Measurements from ENCODE around the gene KIAA1328. TPM values are rescaled to one million over a fixed set of nuclear protein-coding genes. Genes with fewer than 3 reads are reported as not detected.

The KIAA1328 gene
- total and polyA plus RNA-seq, 8 donors = 8.4 to 27.6 (median 22.9) TPM

DNA sequence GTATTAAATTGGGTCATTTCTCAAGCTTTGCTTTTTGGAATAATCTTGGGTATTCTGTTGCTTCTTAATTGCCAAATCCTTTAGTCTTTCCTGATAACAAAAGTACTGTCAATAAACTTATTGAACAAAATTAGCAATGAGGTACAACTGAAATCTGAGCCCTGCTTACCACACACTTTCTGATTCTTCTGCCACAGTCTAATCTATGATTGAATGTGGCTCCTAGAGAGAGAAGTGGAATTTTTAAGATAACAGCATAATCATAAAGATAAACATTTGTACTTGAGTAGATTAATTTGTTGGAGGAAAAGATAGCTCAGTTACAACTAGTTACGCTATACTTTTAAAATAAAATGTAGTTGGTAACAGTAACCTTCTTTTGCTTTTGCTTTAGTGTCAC lies 381.9 kb downstream of the KIAA1328 start:
- no peaks in the 10 kb centered on the region for H3K27me3 ChIP-seq
- DNase-seq = no peak
- intact Hi-C loops (cut with DNase I) = no loop called here
- no peak overlapping the region for H3K4me3 ChIP-seq
- no peak for ATAC-seq
- H3K36me3 ChIP-seq = no peaks in the 10 kb centered on the region
- no peak overlapping the region for H3K27ac ChIP-seq
- TF ChIP-seq, protein P1, sequence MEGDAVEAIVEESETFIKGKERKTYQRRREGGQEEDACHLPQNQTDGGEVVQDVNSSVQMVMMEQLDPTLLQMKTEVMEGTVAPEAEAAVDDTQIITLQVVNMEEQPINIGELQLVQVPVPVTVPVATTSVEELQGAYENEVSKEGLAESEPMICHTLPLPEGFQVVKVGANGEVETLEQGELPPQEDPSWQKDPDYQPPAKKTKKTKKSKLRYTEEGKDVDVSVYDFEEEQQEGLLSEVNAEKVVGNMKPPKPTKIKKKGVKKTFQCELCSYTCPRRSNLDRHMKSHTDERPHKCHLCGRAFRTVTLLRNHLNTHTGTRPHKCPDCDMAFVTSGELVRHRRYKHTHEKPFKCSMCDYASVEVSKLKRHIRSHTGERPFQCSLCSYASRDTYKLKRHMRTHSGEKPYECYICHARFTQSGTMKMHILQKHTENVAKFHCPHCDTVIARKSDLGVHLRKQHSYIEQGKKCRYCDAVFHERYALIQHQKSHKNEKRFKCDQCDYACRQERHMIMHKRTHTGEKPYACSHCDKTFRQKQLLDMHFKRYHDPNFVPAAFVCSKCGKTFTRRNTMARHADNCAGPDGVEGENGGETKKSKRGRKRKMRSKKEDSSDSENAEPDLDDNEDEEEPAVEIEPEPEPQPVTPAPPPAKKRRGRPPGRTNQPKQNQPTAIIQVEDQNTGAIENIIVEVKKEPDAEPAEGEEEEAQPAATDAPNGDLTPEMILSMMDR (IDR thresholded peaks at IDR 0.05) = no peak
- H3K9me3 ChIP-seq = peaks cover 0 to 12% of the 10 kb centered on the region in 2 donors
- no peaks in the 10 kb centered on the region for H3K4me1 ChIP-seq

DNA sequence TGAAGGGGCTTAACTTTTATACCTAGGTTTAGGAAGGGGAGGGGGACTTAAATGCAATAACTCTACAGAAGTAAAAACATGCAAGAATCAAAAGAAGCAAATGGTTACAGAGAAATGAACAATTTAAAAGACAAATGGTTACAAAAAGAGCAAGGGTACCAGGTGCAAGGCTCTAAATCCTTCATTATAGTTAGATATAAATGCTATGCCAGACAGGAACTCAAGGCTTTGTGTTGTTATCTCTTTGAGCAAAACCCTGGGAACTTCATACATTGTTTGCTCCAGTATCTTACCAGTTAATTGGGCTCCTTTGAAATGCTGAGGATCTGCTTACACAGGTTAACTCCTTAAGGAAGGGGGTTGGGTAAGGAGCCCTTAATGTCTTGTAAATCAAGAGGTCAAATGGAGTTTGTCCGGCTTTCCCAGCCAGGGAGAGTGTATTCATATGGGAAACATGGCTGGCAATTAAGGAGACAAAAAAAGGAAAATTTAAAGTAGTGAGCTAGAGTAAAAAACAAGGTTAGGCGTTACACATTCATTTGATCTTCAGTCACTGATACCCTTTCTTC lies 389.2 kb downstream of the KIAA1328 start:
- TF ChIP-seq, protein P1 (IDR thresholded peaks at IDR 0.05) = no peak
- Histone ChIP-seq H3K9me3 (peaks cover 0 to 18% of the 10 kb centered on the region in 2 donors), H3K27me3 (no peaks in the 10 kb centered on the region), H3K27ac (no peak overlapping the region), H3K36me3 (peaks cover 0 to 7% of the 10 kb centered on the region in 2 donors), H3K4me3 (no peak overlapping the region), H3K4me1 (no peaks in the 10 kb centered on the region)
- intact Hi-C loops (cut with DNase I) = no loop called here
- DNase-seq (no peak), ATAC-seq (no peak)

DNA sequence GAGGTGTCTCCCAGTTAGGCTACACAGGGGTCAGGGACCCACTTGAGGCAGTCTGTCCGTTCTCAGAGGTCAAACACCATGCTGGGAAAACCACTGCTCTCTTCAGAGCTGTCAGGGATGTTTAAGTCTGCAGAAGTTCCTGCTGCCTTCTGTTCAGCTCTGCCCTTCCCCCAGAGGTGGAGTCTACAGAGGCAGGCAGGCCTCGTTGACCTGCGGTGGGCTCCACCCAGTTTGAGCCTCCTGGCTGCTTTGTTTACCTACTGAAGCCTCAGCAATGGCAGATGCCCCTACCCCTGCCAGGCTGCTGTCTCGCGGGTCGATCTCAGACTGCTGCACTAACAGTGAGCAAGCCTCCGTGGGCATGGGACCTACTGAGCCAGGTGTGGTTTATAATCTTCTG lies 390.3 kb downstream of the KIAA1328 start:
- Histone ChIP-seq H3K27ac (no peak overlapping the region), H3K4me1 (no peaks in the 10 kb centered on the region), H3K4me3 (no peak overlapping the region), H3K36me3 (peaks cover 0 to 7% of the 10 kb centered on the region in 2 donors), H3K9me3 (peaks cover 0 to 12% of the 10 kb centered on the region in 2 donors), H3K27me3 (no peaks in the 10 kb centered on the region)
- DNase-seq (no peak), ATAC-seq (no peak)
- TF ChIP-seq, protein P1 (IDR thresholded peaks at IDR 0.05) = no peak
- intact Hi-C loops (cut with DNase I) = no loop called here

DNA sequence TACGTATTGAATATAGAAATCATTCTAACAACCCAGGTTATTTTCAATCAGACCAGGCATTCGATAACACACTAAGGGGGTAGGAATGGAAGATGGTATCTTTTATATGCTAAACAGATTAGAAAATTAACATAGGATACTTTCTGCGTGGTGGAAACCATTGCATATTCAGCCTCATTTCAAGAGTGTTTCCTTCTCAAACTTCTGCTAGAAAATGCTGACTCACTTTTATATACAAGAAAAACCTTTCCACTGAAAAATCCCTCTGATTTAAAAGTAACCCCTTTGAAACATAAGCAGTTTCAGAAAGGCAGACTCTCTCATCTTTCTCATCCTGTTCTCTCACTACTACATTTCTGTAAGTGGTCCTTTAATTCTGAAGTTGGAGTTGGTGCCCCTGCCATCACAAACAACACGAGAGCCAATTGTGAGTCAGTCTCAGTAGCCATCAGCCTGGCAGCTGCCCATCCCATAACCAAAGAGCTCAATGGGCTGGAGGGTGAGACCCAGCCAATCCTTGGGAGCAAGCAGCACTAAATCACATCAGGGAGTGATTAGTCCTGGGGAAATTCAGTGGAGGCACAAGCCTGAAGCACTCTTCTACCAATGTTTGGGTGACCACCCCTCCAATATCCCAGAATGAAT lies 393.5 kb downstream of the KIAA1328 start:
- intact Hi-C loops (cut with DNase I) = no loop called here
- TF ChIP-seq, protein P1 (IDR thresholded peaks at IDR 0.05) = no peak
- DNase-seq (no peak), ATAC-seq (no peak)
- Histone ChIP-seq H3K27ac (no peak overlapping the region), H3K27me3 (no peaks in the 10 kb centered on the region), H3K36me3 (peaks cover 0 to 7% of the 10 kb centered on the region in 2 donors), H3K4me3 (no peak overlapping the region), H3K4me1 (no peaks in the 10 kb centered on the region), H3K9me3 (peaks cover 0 to 7% of the 10 kb centered on the region in 2 donors)

DNA sequence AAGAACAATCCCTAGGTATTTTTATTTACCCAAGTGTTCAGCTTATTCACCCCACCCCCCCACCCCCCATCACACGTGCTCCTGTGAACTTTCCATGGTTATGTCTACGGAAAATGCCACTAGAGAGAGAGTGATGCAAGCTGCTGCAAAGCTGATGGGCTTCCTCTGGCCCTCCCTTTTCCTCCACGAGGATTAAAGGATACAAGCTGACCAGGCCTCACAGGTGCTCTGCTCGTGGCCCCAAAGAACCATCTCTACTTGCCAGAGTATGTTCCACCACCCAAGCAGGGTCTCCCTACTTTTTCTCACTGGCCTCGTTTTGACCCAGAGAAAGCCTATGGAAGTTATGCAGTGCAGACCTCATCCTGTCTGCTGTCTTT lies 394.1 kb downstream of the KIAA1328 start:
- ATAC-seq (no peak), DNase-seq (no peak)
- peaks cover 0 to 7% of the 10 kb centered on the region in 2 donors for H3K9me3 ChIP-seq
- intact Hi-C loops (cut with DNase I) = no loop called here
- TF ChIP-seq, protein P1 (IDR thresholded peaks at IDR 0.05) = no peak
- H3K27ac ChIP-seq = no peak overlapping the region
- H3K36me3 ChIP-seq = peaks cover 0 to 7% of the 10 kb centered on the region in 2 donors
- H3K4me3 ChIP-seq = no peak overlapping the region
- H3K4me1 ChIP-seq = no peaks in the 10 kb centered on the region
- no peaks in the 10 kb centered on the region for H3K27me3 ChIP-seq

All from left lung (tissue), 10 donors.